ENCODE data around the gene ADGRL3. TPM values are rescaled to one million over a fixed set of nuclear protein-coding genes. Genes with fewer than 3 reads are reported as not detected.

Gene ADGRL3
- total and polyA plus RNA-seq, 3 donors from 2014 or later = 11.6 to 21.6 (median 12.8) TPM

- Histone ChIP-seq H3K4me1 (no peaks in the 10 kb centered on the region), H3K27ac (no peak overlapping the region), H3K9me3 (no peaks in the 10 kb centered on the region), H3K27me3 (no peaks in the 10 kb centered on the region), H3K36me3 (ENCODE audit: low read depth, missing control alignments) (no peaks in the 10 kb centered on the region), H3K4me3 (no peak overlapping the region)
- intact Hi-C loops (cut with DNase I; ENCODE audit: low total_unique reads) = no loop called here
- no peak for DNase-seq
- no peak for TF ChIP-seq CTCF (IDR thresholded peaks at IDR 0.05)
- TF ChIP-seq POLR2A (IDR thresholded peaks at IDR 0.05) = no peak
These were observed 582.9 kb downstream of the ADGRL3 start for GRCh38 chr4:61783050-61783449.

GRCh38 chr4:61785761-61786160 is 585.6 kb downstream of the ADGRL3 start:
- Histone ChIP-seq H3K36me3 (ENCODE audit: low read depth, missing control alignments) (no peaks in the 10 kb centered on the region), H3K27ac (no peak overlapping the region), H3K27me3 (no peaks in the 10 kb centered on the region), H3K4me3 (no peak overlapping the region), H3K9me3 (no peaks in the 10 kb centered on the region), H3K4me1 (no peaks in the 10 kb centered on the region)
- TF ChIP-seq CTCF (IDR thresholded peaks at IDR 0.05) (no peak), POLR2A (IDR thresholded peaks at IDR 0.05) (no peak)
- no peak for DNase-seq
- WGBS, 2 donors = 28 to 41% methylated on average over 1 of the region's 1 CpG
- intact Hi-C loops (cut with DNase I; ENCODE audit: low total_unique reads) = no loop called here

GRCh38 chr4:61786211-61786610 is 586.1 kb downstream of the ADGRL3 start:
- intact Hi-C loops (cut with DNase I; ENCODE audit: low total_unique reads) = no loop called here
- Histone ChIP-seq H3K9me3 (no peaks in the 10 kb centered on the region), H3K27ac (no peak overlapping the region), H3K4me1 (no peaks in the 10 kb centered on the region), H3K36me3 (ENCODE audit: low read depth, missing control alignments) (no peaks in the 10 kb centered on the region), H3K4me3 (no peak overlapping the region), H3K27me3 (no peaks in the 10 kb centered on the region)
- DNase-seq = no peak
- 69 to 71% methylated on average over 2 of the region's 2 CpGs for WGBS, 2 donors
- TF ChIP-seq CTCF (IDR thresholded peaks at IDR 0.05) (no peak), POLR2A (IDR thresholded peaks at IDR 0.05) (no peak)

- H3K36me3 ChIP-seq (ENCODE audit: low read depth, missing control alignments) = no peaks in the 10 kb centered on the region
- H3K4me3 ChIP-seq = no peak overlapping the region
- TF ChIP-seq POLR2A (IDR thresholded peaks at IDR 0.05) (no peak), CTCF (IDR thresholded peaks at IDR 0.05) (no peak)
- DNase-seq = no peak
- H3K4me1 ChIP-seq = no peaks in the 10 kb centered on the region
- no peaks in the 10 kb centered on the region for H3K27me3 ChIP-seq
- intact Hi-C loops (cut with DNase I; ENCODE audit: low total_unique reads) = no loop called here
- H3K27ac ChIP-seq = no peak overlapping the region
- H3K9me3 ChIP-seq = no peaks in the 10 kb centered on the region
- WGBS, 2 donors = 89 to 90% methylated on average over 6 of the region's 6 CpGs
These were observed 595.9 kb downstream of the ADGRL3 start for GRCh38 chr4:61795998-61796397.

GRCh38 chr4:61799794-61800193 is 599.7 kb downstream of the ADGRL3 start:
- TF ChIP-seq CTCF (IDR thresholded peaks at IDR 0.05) (no peak), POLR2A (IDR thresholded peaks at IDR 0.05) (no peak)
- WGBS, 2 donors = 80 to 97% methylated on average over 2 of the region's 2 CpGs
- no peaks in the 10 kb centered on the region for H3K9me3 ChIP-seq
- H3K36me3 ChIP-seq (ENCODE audit: low read depth, missing control alignments) = no peaks in the 10 kb centered on the region
- no peaks in the 10 kb centered on the region for H3K4me1 ChIP-seq
- no peak overlapping the region for H3K27ac ChIP-seq
- intact Hi-C loops (cut with DNase I; ENCODE audit: low total_unique reads) = no loop called here
- H3K4me3 ChIP-seq = no peak overlapping the region
- no peak for DNase-seq
- no peaks in the 10 kb centered on the region for H3K27me3 ChIP-seq
